Measurements from ENCODE around the gene C1orf141. TPM values are rescaled to one million over a fixed set of nuclear protein-coding genes. Genes with fewer than 3 reads are reported as not detected.

Gene C1orf141
- not detected in 2 replicates for total RNA-seq (2014; rRNA removed; shearing (Covaris generic))
- not detected in 2 replicates for polyA plus RNA-seq (2016; fragmentation: Nextera tagmentation; extraction: Ambion mirVana)

DNA sequence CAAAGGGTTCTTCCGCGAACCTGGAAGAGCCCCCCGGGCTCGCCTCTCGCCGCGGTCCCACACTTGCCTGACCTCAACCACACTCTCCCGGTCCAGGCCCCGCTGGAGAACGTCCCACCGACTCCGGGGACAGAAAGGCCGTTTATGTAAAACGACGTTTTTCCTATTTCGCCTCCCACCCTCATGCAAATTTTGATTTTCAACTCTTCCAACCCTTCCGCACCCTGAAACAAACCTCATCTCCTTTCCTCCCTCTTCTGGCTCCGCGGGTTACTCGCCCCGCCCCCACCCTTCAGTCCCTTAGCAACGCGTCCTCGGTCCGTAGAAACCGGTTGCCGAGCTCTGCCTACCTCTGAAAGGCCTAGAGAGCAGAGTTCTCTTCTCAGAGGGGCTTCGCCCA, at the start of gene C1orf141:
TSS of gene C1orf141 (minus strand) at position 276 of the 400 bp plus-strand sequence. CDS start 7,730 bp downstream, outside the sequence.
- Histone ChIP-seq H3K9me2 (ENCODE audit: insufficient read depth) (no peaks in the 10 kb centered on the region), H3F3A (ENCODE audit: insufficient read depth) (peaks cover 15% of the 10 kb centered on the region), H3K4me3 (peak within 1 kb of the TSS; percentile 56), H2AFZ (peak within 1 kb of the TSS; percentile 67), H3K9me3 (ENCODE audit: low read depth) (no peaks in the 10 kb centered on the region), H3K4me1 (ENCODE audit: insufficient read depth) (peaks cover 17% of the 10 kb centered on the region), H3K27ac (peak within 1 kb of the TSS; percentile 84), H3K36me3 (ENCODE audit: low read depth) (no peaks in the 10 kb centered on the region), H3K27me3 (replicated peaks; ENCODE audit: insufficient read depth) (no peaks in the 10 kb centered on the region), H3K4me2 (ENCODE audit: unreplicated experiment) (peak within 1 kb of the TSS; percentile 73), H4K20me1 (ENCODE audit: insufficient read depth) (no peaks in the 10 kb centered on the region), H3K79me2 (ENCODE audit: insufficient read depth) (no peaks in the 10 kb centered on the region), H3K9ac (peak within 1 kb of the TSS; percentile 54)
- 10 to 14% methylated on average over 28 of the region's 28 CpGs for WGBS, 2 experiments (ENCODE audit: low coverage in 1 of 2, low lambda C conversion rate in 2 of 2, missing lambda C conversion rate in 2 of 2)
- in situ Hi-C loops (cut with MboI), result no loop called here
- TF ChIP-seq EZH2phosphoT487 (IDR thresholded peaks at IDR 0.05; ENCODE audit: insufficient read depth, low read depth) (no peak), EZH2 (IDR thresholded peaks at IDR 0.05; ENCODE audit: insufficient read depth, poor library complexity, severe bottlenecking) (no peak)
- DNase-seq, result peak; percentile 49

DNA sequence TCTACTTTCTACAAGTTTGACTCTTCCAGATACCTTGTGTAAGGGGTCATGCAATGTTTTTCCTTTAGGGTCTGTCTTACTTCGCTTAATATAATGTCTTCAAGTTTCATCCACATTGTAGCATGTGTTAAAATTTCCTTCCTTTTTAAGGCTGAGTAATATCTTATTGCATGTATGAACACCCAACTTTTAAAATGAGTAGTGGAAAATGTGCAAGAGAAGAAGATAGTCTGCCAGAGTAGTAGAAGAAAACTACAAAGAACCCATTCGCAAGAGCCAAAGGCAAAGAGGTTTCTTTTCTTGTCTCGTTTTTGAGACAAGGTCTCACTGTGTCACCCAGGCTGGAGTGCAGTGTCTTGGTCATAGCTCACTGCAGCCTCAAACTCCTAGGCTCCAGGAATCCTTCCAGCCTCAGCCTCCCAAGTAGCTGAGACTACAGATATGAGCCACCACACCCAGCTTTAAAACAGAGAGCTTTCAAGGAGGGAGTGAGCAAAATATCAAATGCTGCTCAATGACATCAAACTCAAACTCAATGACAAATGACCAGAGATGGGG, 40.8 kb upstream of the C1orf141 start:
- WGBS, 2 experiments (ENCODE audit: low coverage in 1 of 2, low lambda C conversion rate in 2 of 2, missing lambda C conversion rate in 2 of 2), result 45 to 57% methylated on average over 3 of the region's 3 CpGs
- TF ChIP-seq EZH2 (IDR thresholded peaks at IDR 0.05; ENCODE audit: insufficient read depth, poor library complexity, severe bottlenecking) (no peak), EZH2phosphoT487 (IDR thresholded peaks at IDR 0.05; ENCODE audit: insufficient read depth, low read depth) (no peak)
- no peak overlapping the region for H3K27ac ChIP-seq
- no peak overlapping the region for H3K4me3 ChIP-seq
- no peak overlapping the region for H2AFZ ChIP-seq
- in situ Hi-C loops (cut with MboI), result no loop called here
- H3K4me1 ChIP-seq (ENCODE audit: insufficient read depth), result no peaks in the 10 kb centered on the region
- no peaks in the 10 kb centered on the region for H4K20me1 ChIP-seq (ENCODE audit: insufficient read depth)
- H3F3A ChIP-seq (ENCODE audit: insufficient read depth), result no peaks in the 10 kb centered on the region
- no peaks in the 10 kb centered on the region for H3K27me3 ChIP-seq (replicated peaks; ENCODE audit: insufficient read depth)
- no peak for DNase-seq
- no peaks in the 10 kb centered on the region for H3K36me3 ChIP-seq (ENCODE audit: low read depth)
- no peak overlapping the region for H3K9ac ChIP-seq
- no peaks in the 10 kb centered on the region for H3K9me2 ChIP-seq (ENCODE audit: insufficient read depth)
- H3K4me2 ChIP-seq (ENCODE audit: unreplicated experiment), result no peak overlapping the region
- no peaks in the 10 kb centered on the region for H3K9me3 ChIP-seq (ENCODE audit: low read depth)
- H3K79me2 ChIP-seq (ENCODE audit: insufficient read depth), result no peaks in the 10 kb centered on the region

GRCh38 chr1:67174716-67175284, 40.0 kb upstream of the C1orf141 start:
- Histone ChIP-seq H3K27ac (no peak overlapping the region), H3K27me3 (replicated peaks; ENCODE audit: insufficient read depth) (no peaks in the 10 kb centered on the region), H3K9me3 (ENCODE audit: low read depth) (no peaks in the 10 kb centered on the region), H3K79me2 (ENCODE audit: insufficient read depth) (no peaks in the 10 kb centered on the region), H3K9me2 (ENCODE audit: insufficient read depth) (no peaks in the 10 kb centered on the region), H4K20me1 (ENCODE audit: insufficient read depth) (no peaks in the 10 kb centered on the region), H3K9ac (no peak overlapping the region), H3K4me1 (ENCODE audit: insufficient read depth) (no peaks in the 10 kb centered on the region), H3K4me2 (ENCODE audit: unreplicated experiment) (no peak overlapping the region), H2AFZ (no peak overlapping the region), H3F3A (ENCODE audit: insufficient read depth) (no peaks in the 10 kb centered on the region), H3K4me3 (no peak overlapping the region), H3K36me3 (ENCODE audit: low read depth) (no peaks in the 10 kb centered on the region)
- in situ Hi-C loops (cut with MboI), result no loop called here
- WGBS, 2 experiments (ENCODE audit: low coverage in 1 of 2, low lambda C conversion rate in 2 of 2, missing lambda C conversion rate in 2 of 2), result 36 to 37% methylated on average over 2 of the region's 2 CpGs
- DNase-seq, result no peak
- TF ChIP-seq EZH2 (IDR thresholded peaks at IDR 0.05; ENCODE audit: insufficient read depth, poor library complexity, severe bottlenecking), result no peak
- no peak for TF ChIP-seq EZH2phosphoT487 (IDR thresholded peaks at IDR 0.05; ENCODE audit: insufficient read depth, low read depth)

GRCh38 chr1:67173988-67174387, 39.2 kb upstream of the C1orf141 start:
- in situ Hi-C loops (cut with MboI), result no loop called here

More at GRCh38 chr1:67173988-67174387, 39.2 kb upstream of the C1orf141 start:
- TF ChIP-seq EZH2 (IDR thresholded peaks at IDR 0.05; ENCODE audit: insufficient read depth, poor library complexity, severe bottlenecking), result no peak
- no peak for TF ChIP-seq EZH2phosphoT487 (IDR thresholded peaks at IDR 0.05; ENCODE audit: insufficient read depth, low read depth)
- H3K4me3 ChIP-seq, result no peak overlapping the region
- H3K9me3 ChIP-seq (ENCODE audit: low read depth), result no peaks in the 10 kb centered on the region
- no peak overlapping the region for H3K9ac ChIP-seq
- H3K4me2 ChIP-seq (ENCODE audit: unreplicated experiment), result no peak overlapping the region
- H3K4me1 ChIP-seq (ENCODE audit: insufficient read depth), result no peaks in the 10 kb centered on the region
- no peak for DNase-seq
- no peaks in the 10 kb centered on the region for H3K79me2 ChIP-seq (ENCODE audit: insufficient read depth)
- H3K36me3 ChIP-seq (ENCODE audit: low read depth), result no peaks in the 10 kb centered on the region
- no peak overlapping the region for H3K27ac ChIP-seq
- H3K9me2 ChIP-seq (ENCODE audit: insufficient read depth), result no peaks in the 10 kb centered on the region
- H3F3A ChIP-seq (ENCODE audit: insufficient read depth), result no peaks in the 10 kb centered on the region
- no peaks in the 10 kb centered on the region; the same call in 1 of the 2 replicates for H3K27me3 ChIP-seq (replicated peaks; ENCODE audit: insufficient read depth)
- H2AFZ ChIP-seq, result no peak overlapping the region
- H4K20me1 ChIP-seq (ENCODE audit: insufficient read depth), result no peaks in the 10 kb centered on the region
